ENCODE data around the gene EPM2AIP1. TPM values are rescaled to one million over a fixed set of nuclear protein-coding genes. Genes with fewer than 3 reads are reported as not detected.

Gene EPM2AIP1
- total RNA-seq, 1 experiment from 2014 or later, result 11.4 TPM

GRCh38 chr3:36937492-36937891, 55.4 kb downstream of the EPM2AIP1 start:
- H3T11ph ChIP-seq (ENCODE audit: low read length), result no peak overlapping the region
- no peak overlapping the region for H2BK5ac ChIP-seq (ENCODE audit: insufficient read length, low read length)
- Mint-ChIP-seq H3K36me3 (ENCODE audit: insufficient read depth in 1 of 3, low read depth in 3 of 3) (no peaks in the 10 kb centered on the region), H3K27ac (peak overlapping the region in 2 of 3 experiments; percentile 16 to 90; a peak in 2 of 7 replicates), H3K9me3 (no peaks in the 10 kb centered on the region), H3K4me1 (peaks cover 45 to 47% of the 10 kb centered on the region in 2 experiments), H3K27me3 (ENCODE audit: low read depth) (peaks cover 7% of the 10 kb centered on the region), H3K4me3 (no peak overlapping the region)
- H3K79me2 ChIP-seq (ENCODE audit: insufficient read depth, low read length), result no peaks in the 10 kb centered on the region
- no peak overlapping the region for H4K8ac ChIP-seq (replicated peaks; ENCODE audit: insufficient read length, low read depth, low read length)
- H3K23me2 ChIP-seq (ENCODE audit: insufficient read length, low read depth, low read length, poor library complexity, severe bottlenecking), result no peaks in the 10 kb centered on the region
- H2BK20ac ChIP-seq (ENCODE audit: low read depth, low read length, poor library complexity, severe bottlenecking), result no peak overlapping the region
- TF ChIP-seq CTCF (conservative IDR thresholded peaks at IDR 0.05), result no peak
- H2AK5ac ChIP-seq (ENCODE audit: insufficient read length, low read length), result no peak overlapping the region
- WGBS (ENCODE audit: extremely low coverage, insufficient read length, low lambda C conversion rate), result no CpG with 5 or more reads among the region's 1 CpG
- H4K5ac ChIP-seq (ENCODE audit: insufficient read length, low read depth, low read length), result no peak overlapping the region
- H4K91ac ChIP-seq (ENCODE audit: insufficient read length, low read depth, low read length), result no peak overlapping the region
- no peaks in the 10 kb centered on the region for H3K79me1 ChIP-seq (ENCODE audit: insufficient read depth, low read depth, low read length, poor library complexity, severe bottlenecking)
- no peak overlapping the region for H3K14ac ChIP-seq (ENCODE audit: insufficient read depth, low read length)
- H3K9me3 ChIP-seq (ENCODE audit: control insufficient read depth, low read depth, low read length), result no peaks in the 10 kb centered on the region
- H2BK120ac ChIP-seq (ENCODE audit: low read depth, low read length, poor library complexity, severe bottlenecking), result no peak overlapping the region
- no peak overlapping the region for H3K18ac ChIP-seq (ENCODE audit: insufficient read length, low read depth, low read length)
- H3K4me1 ChIP-seq (ENCODE audit: insufficient read depth, low read length), result peaks cover 2% of the 10 kb centered on the region; the same call in 1 of the 2 replicates
- H3K56ac ChIP-seq (ENCODE audit: insufficient read length, low read depth, low read length), result no peak overlapping the region
- no peak overlapping the region for H2BK15ac ChIP-seq (ENCODE audit: low read depth, low read length)
- H3K4me2 ChIP-seq (ENCODE audit: insufficient read depth, insufficient read length, low read length), result no peak overlapping the region
- H4K20me1 ChIP-seq (ENCODE audit: control insufficient read depth, insufficient read depth, insufficient read length), result no peaks in the 10 kb centered on the region
- H3K27me3 ChIP-seq (ENCODE audit: insufficient read depth, low read length), result no peaks in the 10 kb centered on the region
- H3K27ac ChIP-seq (ENCODE audit: insufficient read length, low read depth, low read length), result no peak overlapping the region
- H3K9ac ChIP-seq (ENCODE audit: extremely low read depth, insufficient read length, low read length), result no peak overlapping the region
- DNase-seq, result no peak
- H2AFZ ChIP-seq (ENCODE audit: low read length), result no peak overlapping the region
- no peak overlapping the region for H3K4ac ChIP-seq (ENCODE audit: low read depth, low read length)
- no peak overlapping the region for H3K23ac ChIP-seq (ENCODE audit: insufficient read length, low read depth, low read length)
- no peak overlapping the region for H2BK12ac ChIP-seq (ENCODE audit: insufficient read length, low read depth, low read length)

Other genes with a start within 250 kb of the EPM2AIP1 start
- 1.4 and 1.6 TPM in 2 replicates for gene DCLK3, start 228.6 kb downstream of the EPM2AIP1 start, total RNA-seq (2021)
- gene TRANK1, start 48.1 kb downstream of the EPM2AIP1 start, total RNA-seq (2021), result 4.7 and 5.9 TPM in 2 replicates
- 45.1 and 45.8 TPM in 2 replicates for gene MLH1, start 387 bp upstream of the EPM2AIP1 start, total RNA-seq (2021)
- 29.5 and 30.7 TPM in 2 replicates for gene LRRFIP2, start 181.5 kb upstream of the EPM2AIP1 start, total RNA-seq (2021)